AG04450 (cell line): ENCODE measurements around the gene C5AR1. TPM values are rescaled to one million over a fixed set of nuclear protein-coding genes. Genes with fewer than 3 reads are reported as not detected.
"Not testable (repeated sequence)": the region's sequence is repeated elsewhere in the genome, so short reads cannot be mapped to it uniquely, and the experiment has no call there.

Experiments
- CTCF ChIA-PET: fragments of 300-600, 350-600 bp; formaldehyde crosslinking; extraction: SDS; loops from one replicate; lab custom pipeline; 2022; ENCODE audit warnings: antibody characterized with exemption, inconsistent platforms; lab: Charles Lee
- POLR2A ChIA-PET: fragments of 350-600 bp; formaldehyde crosslinking; extraction: SDS; loops from one replicate; lab custom pipeline; 2021; ENCODE audit warnings: antibody characterized with exemption, inconsistent platforms; lab: Yijun Ruan, JAX
- DNase-seq: peaks from one replicate; pipeline ENCODE4 v3.0.0-alpha.2; 2011; ENCODE audit warnings: low read depth, low spot score
- H3K27ac ChIP-seq: one replicate; pipeline ENCODE4 v1.5.1; 2012; ENCODE audit warnings: low read depth, low read length, control low read depth
- H3K27me3 ChIP-seq: one replicate; pipeline ENCODE4 v1.6.0; 2012; ENCODE audit warnings: low read length; ENCODE audit not compliant: control insufficient read depth, insufficient read depth
- H3K4me3 ChIP-seq: 2 replicates; pipeline ENCODE4 v1.5.1; 2011; ENCODE audit warnings: mild to moderate bottlenecking, low read depth, low read length, control low read depth
- H3K9me3 ChIP-seq: 2 replicates; pipeline ENCODE4 v1.5.1; 2012; ENCODE audit warnings: low read length; ENCODE audit not compliant: control insufficient read depth, insufficient read depth
- CTCF ChIP-seq: IDR thresholded peaks from 2 replicates; pipeline ENCODE4 v1.5.1; 2011; ENCODE audit warnings: low read depth, low read length, control low read depth, inconsistent platforms
- polyA plus RNA-seq: library from polyadenylated mRNA; depleted of rRNA; stranded (reverse); fragments of >200 nt; gene quantifications from 2 replicates; pipeline ENCODE4 v1.2.3, GENCODE V29; 2011

The C5AR1 gene
- polyA plus RNA-seq, 1 experiment = 0.53 TPM

GRCh38 chr19:47284324-47284899 lies 25.2 kb upstream of the C5AR1 start:
- ChIA-PET CTCF (interaction anchor here (0.5 to 2.4 kb wide), 16 partner anchors 9 to 423 kb away, joined by 3 to 38 read pairs (median 6); partner anchors contain the start of gene DHX34), POLR2A (interaction anchor here (0.6 to 1.1 kb wide), 2 partner anchors 27 to 117 kb away, joined by 3 read pairs; no protein-coding TSS in a partner anchor)
- Histone ChIP-seq H3K4me3 (no peak overlapping the region), H3K27ac (no peak overlapping the region), H3K9me3 (no peaks in the 10 kb centered on the region), H3K27me3 (no peaks in the 10 kb centered on the region)
- TF ChIP-seq CTCF = peak; percentile 83
- DNase-seq = peak; percentile 33

GRCh38 chr19:47296036-47296435 lies 13.6 kb upstream of the C5AR1 start:
- Histone ChIP-seq H3K27ac (no peak overlapping the region), H3K4me3 (no peak overlapping the region), H3K9me3 (no peaks in the 10 kb centered on the region), H3K27me3 (no peaks in the 10 kb centered on the region)
- peak; percentile 50 for DNase-seq
- ChIA-PET POLR2A (interaction anchor here (0.7 kb wide), 2 partner anchors 132 to 133 kb away, joined by 3 to 5 read pairs; no protein-coding TSS in a partner anchor), CTCF (interaction anchor here (0.6 to 7.8 kb wide), 8 partner anchors 9 to 148 kb away, joined by 3 to 121 read pairs (median 7); partner anchors contain the start of gene DHX34)
- TF ChIP-seq CTCF = peak; percentile 76

GRCh38 chr19:47300867-47301266 lies 8.8 kb upstream of the C5AR1 start:
- POLR2A ChIA-PET = not testable (repeated sequence)
- CTCF ChIA-PET = interaction anchor here (1.8 kb wide), 1 partner anchor 48 kb away, joined by 5 read pairs; the partner anchor contains the start of gene DHX34

GRCh38 chr19:47302249-47302648 lies 7.4 kb upstream of the C5AR1 start:
- Histone ChIP-seq H3K27ac (no peak overlapping the region), H3K27me3 (no peaks in the 10 kb centered on the region), H3K4me3 (no peak overlapping the region), H3K9me3 (no peaks in the 10 kb centered on the region)
- DNase-seq = no peak
- CTCF ChIA-PET = interaction anchor here (1.8 kb wide), 1 partner anchor 47 kb away, joined by 5 read pairs; the partner anchor contains the start of gene DHX34
- POLR2A ChIA-PET = no interaction called here
- TF ChIP-seq CTCF = no peak

More at GRCh38 chr19:47300867-47301266, 8.8 kb upstream of the C5AR1 start:
- not testable (repeated sequence) for DNase-seq, H3K27ac ChIP-seq, H3K4me3 ChIP-seq, H3K9me3 ChIP-seq, H3K27me3 ChIP-seq

- Histone ChIP-seq H3K27ac (no peak overlapping the region), H3K27me3 (no peaks in the 10 kb centered on the region), H3K4me3 (no peak overlapping the region), H3K9me3 (no peaks in the 10 kb centered on the region)
- DNase-seq = no peak
- TF ChIP-seq CTCF = no peak
- CTCF ChIA-PET = interaction anchor here (1.1 to 1.8 kb wide), 3 partner anchors 8 to 45 kb away, joined by 5 to 7 read pairs (median 6); partner anchors contain the start of gene DHX34
- POLR2A ChIA-PET = no interaction called here
These were observed 5.7 kb upstream of the C5AR1 start for GRCh38 chr19:47303966-47304365.
